GM19455 (cell line): Measurements from ENCODE around the gene GPHN.
"Not testable (repeated sequence)": the region's sequence is repeated elsewhere in the genome, so short reads cannot be mapped to it uniquely, and the experiment has no call there.

Experiments used
- ATAC-seq: cut with Tn5 transposase; IDR thresholded peaks from one replicate; pipeline ENCODE4 v1.9.1; 2021; ENCODE audit not compliant: unreplicated experiment

The GPHN gene

GRCh38 chr14:66758031-66758613, 250.2 kb downstream of the GPHN start:
- ATAC-seq, result no peak

- no peak for ATAC-seq
These were observed 264.2 kb downstream of the GPHN start for GRCh38 chr14:66772146-66772545.

- ATAC-seq, result no peak
These were observed 274.9 kb downstream of the GPHN start for GRCh38 chr14:66782853-66783252.

- ATAC-seq, result no peak
These were observed 282.2 kb downstream of the GPHN start for GRCh38 chr14:66790101-66790500.

- ATAC-seq, result no peak
These were observed 295.0 kb downstream of the GPHN start for GRCh38 chr14:66802962-66803361.

- ATAC-seq, result no peak
These were observed 296.2 kb downstream of the GPHN start for GRCh38 chr14:66804141-66804540.

GRCh38 chr14:66813636-66814035, 305.7 kb downstream of the GPHN start:
- ATAC-seq, result no peak

GRCh38 chr14:66815687-66816086, 307.7 kb downstream of the GPHN start:
- ATAC-seq, result no peak

GRCh38 chr14:66824251-66824650, 316.3 kb downstream of the GPHN start:
- ATAC-seq, result no peak

GRCh38 chr14:66827182-66827581, 319.2 kb downstream of the GPHN start:
- no peak for ATAC-seq

- no peak for ATAC-seq
These were observed 323.2 kb downstream of the GPHN start for GRCh38 chr14:66831173-66831572.

- ATAC-seq, result no peak
These were observed 325.9 kb downstream of the GPHN start for GRCh38 chr14:66833816-66834215.

- not testable (repeated sequence) for ATAC-seq
These were observed 329.5 kb downstream of the GPHN start for GRCh38 chr14:66837436-66837835.

GRCh38 chr14:66842911-66843512, 335.1 kb downstream of the GPHN start:
- no peak for ATAC-seq

- ATAC-seq, result no peak
These were observed 342.4 kb downstream of the GPHN start for GRCh38 chr14:66850258-66850888.

- no peak for ATAC-seq
These were observed 345.4 kb downstream of the GPHN start for GRCh38 chr14:66853311-66853710.

GRCh38 chr14:66857867-66858266, 349.9 kb downstream of the GPHN start:
- no peak for ATAC-seq

- ATAC-seq, result no peak
These were observed 351.2 kb downstream of the GPHN start for GRCh38 chr14:66859063-66859671.

GRCh38 chr14:66881596-66881995, 373.6 kb downstream of the GPHN start:
- ATAC-seq, result no peak

GRCh38 chr14:66884149-66884548, 376.2 kb downstream of the GPHN start:
- ATAC-seq, result no peak

- ATAC-seq, result no peak
These were observed 392.8 kb downstream of the GPHN start for GRCh38 chr14:66900719-66901118.

- ATAC-seq, result no peak
These were observed 402.4 kb downstream of the GPHN start for GRCh38 chr14:66910311-66910840.
